ENCODE measurements around the gene DTX2.
"Not testable (repeated sequence)": the region's sequence is repeated elsewhere in the genome, so short reads cannot be mapped to it uniquely, and the experiment has no call there.

DTX2 gene

DNA sequence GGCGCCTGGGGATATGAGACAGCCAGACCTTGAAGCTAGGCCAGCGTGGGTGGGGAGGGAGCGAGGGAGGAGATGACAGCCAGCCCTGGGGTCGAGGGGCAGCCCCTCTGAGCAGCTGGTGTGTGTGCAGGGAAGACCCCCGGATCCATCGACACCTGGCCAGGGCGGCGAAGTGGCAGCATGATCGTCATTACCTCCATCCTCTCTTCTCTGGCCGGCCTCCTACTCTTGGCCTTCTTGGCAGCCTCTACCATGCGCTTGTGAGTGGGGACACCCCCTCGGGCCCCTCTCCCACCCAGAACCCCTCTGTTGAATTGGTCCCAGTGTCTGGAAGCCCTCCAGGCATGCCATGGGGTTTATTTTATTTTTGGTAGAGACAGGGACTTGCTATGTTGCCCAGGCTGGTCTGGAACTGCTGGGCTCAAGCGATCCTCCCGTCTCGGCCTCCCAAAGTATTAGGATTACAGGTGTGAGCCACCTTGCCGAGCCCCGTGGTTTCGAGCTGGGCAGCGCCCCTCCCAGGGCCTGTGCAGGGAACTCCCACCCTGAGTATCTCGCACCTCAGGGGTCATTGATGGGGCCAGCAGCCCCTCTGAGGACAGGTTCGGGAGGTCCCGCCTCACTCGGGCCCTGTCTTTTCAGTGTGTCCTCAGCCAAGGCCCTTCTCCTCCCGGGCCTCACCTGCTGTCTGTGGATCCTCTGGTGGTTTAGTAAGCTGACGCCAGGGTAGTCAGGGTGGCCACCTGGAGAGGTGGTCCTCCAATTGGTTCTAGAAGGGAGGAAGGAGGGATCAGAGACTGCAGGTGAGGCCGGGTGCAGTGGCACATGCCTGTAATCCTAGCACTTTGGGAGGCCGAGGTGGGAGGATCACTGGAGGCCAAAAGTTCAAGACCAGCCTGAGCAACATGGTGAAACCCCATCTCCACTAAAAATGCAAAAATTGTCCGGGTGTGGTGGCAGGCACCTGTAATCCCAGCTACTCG is 52.6 kb downstream of the DTX2 start:
- DNase-seq = no peak

DNA sequence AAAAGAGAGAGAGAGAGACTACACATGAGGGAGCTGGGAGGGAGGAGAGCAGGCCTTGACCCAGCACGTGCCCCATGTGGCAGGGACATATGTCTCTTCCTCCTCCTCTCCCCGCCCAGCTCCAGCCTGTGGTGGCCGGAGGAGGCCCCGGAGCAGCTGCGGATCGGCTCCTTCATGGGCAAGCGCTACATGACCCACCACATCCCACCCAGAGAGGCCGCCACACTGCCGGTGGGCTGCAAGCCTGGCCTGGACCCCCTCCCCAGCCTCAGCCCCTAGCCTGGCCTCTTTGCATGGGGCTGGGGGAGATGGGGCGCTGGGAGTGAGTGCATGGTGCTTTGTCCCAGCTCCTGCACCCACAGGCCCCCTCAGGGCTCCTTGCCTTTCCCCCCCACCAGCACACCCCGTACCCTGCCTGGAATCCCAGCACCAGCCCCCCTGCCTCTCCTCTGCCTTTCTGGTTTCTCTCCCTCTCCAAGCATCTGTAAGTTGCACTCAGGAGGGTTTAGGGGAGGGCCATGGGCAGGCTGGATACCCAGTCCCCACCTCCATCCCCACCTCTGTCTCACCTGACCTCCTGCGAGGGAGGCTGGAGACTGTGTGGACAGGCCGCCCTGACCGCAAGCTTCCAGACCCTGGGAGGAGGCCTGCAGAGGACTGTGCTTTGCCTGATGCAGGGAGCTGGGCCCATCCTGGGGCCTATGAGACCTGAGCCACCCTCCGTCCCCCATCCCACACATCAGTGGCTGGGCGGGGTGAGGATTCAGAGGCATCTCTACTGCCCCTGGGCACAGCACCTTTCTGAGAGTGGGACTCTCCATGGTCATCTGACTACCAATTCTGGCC is 53.6 kb downstream of the DTX2 start:
- DNase-seq = no peak

DNA sequence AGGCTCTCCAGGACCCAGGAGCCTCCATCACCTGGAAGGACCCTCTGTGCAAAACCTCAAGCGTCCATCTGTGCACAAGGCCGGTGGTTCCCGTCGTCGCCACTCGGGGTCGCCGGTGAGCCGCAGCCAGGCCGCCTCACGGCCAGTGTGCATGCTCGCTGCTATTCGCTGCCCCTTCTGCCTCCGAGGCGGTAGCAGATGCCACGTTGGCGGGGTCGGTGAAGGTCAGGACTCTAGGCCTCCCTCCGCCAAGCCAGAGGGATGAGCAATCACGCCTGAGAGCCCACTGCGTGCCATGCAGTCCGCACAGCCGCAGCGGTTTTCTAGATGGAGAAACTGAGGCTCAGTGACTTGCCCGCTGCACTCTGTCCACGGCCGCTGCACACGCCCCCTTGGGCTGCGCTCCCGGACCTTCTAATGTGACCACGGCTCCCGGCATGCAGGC is 54.5 kb downstream of the DTX2 start:
- no peak for DNase-seq

- not testable (repeated sequence) for DNase-seq
These were observed 55.4 kb downstream of the DTX2 start for GRCh38 chr7:76516932-76517331.

GRCh38 chr7:76526183-76526582 is 64.7 kb downstream of the DTX2 start:
- not testable (repeated sequence) for DNase-seq

- not testable (repeated sequence) for DNase-seq
These were observed 70.1 kb downstream of the DTX2 start for GRCh38 chr7:76531643-76532042.

DNA sequence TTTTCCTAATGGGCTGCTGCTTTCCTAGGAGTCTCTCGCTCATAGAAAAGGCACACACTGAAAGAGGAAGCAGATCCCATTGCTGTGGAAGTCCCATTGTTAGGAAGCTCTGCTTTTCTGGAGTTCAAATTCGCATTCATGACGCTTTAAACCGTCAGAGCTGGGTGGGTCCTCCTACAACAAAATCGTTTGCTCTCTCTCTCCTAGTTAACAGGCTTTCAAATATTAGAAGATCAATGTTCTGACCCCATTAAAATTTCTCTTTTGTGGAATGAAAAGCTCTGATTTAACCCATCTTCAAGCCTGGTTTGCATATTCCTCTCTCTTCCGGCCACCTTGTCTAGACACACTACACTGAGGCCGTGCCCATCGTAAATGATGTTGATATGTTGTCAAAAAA is 81.7 kb downstream of the DTX2 start, which contains the start of gene SPDYE16:
Gene SPDYE16 (minus strand): TSS at position 101 of the 400 bp plus-strand sequence. CDS start 1,838 bp downstream, outside the sequence.
- DNase-seq = not testable (repeated sequence)

DNA sequence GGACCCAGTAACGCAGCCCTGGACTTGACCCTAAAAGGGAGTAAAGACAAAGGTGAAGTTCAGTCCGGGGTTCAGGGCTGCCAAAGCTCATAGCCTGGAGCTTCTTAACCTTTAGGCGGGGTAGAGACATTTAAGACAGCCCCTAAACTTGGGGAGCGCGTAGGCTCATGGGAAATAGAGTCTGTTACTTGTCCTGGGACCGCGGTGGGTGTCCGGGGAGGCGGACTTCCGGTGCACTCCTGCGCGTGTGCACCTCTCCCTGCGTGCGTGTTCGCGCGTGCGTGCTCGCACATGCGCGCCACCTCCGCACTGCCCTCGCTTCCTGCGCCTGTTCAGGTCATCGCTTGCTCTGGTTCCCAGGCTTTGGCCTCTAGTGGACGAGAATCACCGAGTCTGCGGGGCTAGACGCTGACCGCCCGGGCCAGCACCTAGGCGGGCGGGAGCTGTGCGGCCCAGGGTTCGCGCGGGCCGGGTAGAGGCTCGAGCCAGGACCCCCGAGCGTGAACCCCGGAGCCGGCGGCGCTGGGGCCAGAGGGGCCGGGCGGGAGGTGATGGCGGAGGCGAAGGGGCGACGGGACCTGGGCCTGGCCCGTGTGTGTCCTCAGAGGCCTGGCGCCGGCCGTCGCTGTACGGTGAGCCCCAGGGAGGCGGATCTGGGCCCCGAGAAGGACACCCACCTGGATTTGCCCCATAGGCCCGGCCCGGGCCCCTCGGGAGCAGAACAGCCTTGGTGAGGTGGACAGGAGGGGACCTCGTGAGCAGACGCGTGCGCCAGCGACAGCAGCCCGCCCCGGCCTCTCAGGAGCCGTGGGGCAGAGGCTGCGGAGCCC is 87.7 kb downstream of the DTX2 start:
- DNase-seq = peak; percentile 78

GRCh38 chr7:76549855-76550248 is 88.3 kb downstream of the DTX2 start:
- DNase-seq = not testable (repeated sequence)

DNA sequence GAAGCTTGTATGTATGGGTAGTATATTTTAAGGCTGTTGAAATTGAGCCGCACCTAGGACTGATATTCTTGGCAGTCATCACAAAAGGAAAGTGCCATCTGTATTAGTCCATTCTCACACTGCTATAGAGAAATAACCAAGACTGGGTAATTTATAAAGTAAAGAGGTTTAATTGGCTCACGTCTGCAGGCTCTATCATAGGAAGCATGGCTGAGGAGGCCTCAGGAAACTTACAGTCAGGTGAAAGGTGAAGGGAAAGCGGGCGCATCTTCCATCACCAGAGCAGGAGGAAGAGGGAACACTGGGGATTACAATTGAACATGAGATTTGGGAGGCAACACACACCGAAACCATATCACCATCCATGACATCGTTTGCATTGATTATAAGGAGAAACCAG is 90.5 kb downstream of the DTX2 start:
- DNase-seq = not testable (repeated sequence)
